HG03064 (cell line): ENCODE measurements around the gene FAAH.

Experiments
- ATAC-seq: cut with Tn5 transposase; IDR thresholded peaks from one replicate; pipeline ENCODE4 v1.9.1; 2021; ENCODE audit warnings: low read depth; ENCODE audit not compliant: unreplicated experiment

Gene FAAH

GRCh38 chr1:46400421-46400820 lies 6.3 kb downstream of the FAAH start:
- ATAC-seq, result no peak

GRCh38 chr1:46401154-46401913 lies 7.2 kb downstream of the FAAH start:
- ATAC-seq, result no peak

GRCh38 chr1:46401964-46402626 lies 8.0 kb downstream of the FAAH start:
- ATAC-seq, result no peak

GRCh38 chr1:46403916-46404315 lies 9.8 kb downstream of the FAAH start:
- no peak for ATAC-seq

GRCh38 chr1:46404482-46405196 lies 10.5 kb downstream of the FAAH start:
- no peak for ATAC-seq

GRCh38 chr1:46405197-46405555 lies 11.1 kb downstream of the FAAH start:
- no peak for ATAC-seq

GRCh38 chr1:46405724-46406123 lies 11.6 kb downstream of the FAAH start:
- no peak for ATAC-seq

GRCh38 chr1:46406881-46407608 lies 12.9 kb downstream of the FAAH start:
- no peak for ATAC-seq

GRCh38 chr1:46407636-46408035 lies 13.5 kb downstream of the FAAH start:
- no peak for ATAC-seq

- ATAC-seq, result no peak
These were observed 14.4 kb downstream of the FAAH start for GRCh38 chr1:46408356-46409062.

GRCh38 chr1:46409063-46409372 lies 14.9 kb downstream of the FAAH start:
- no peak for ATAC-seq

- ATAC-seq, result no peak
These were observed 16.3 kb downstream of the FAAH start for GRCh38 chr1:46410156-46411009.

GRCh38 chr1:46411010-46411405 lies 16.9 kb downstream of the FAAH start:
- no peak for ATAC-seq

- ATAC-seq, result no peak
These were observed 17.7 kb downstream of the FAAH start for GRCh38 chr1:46411601-46412341.

- no peak for ATAC-seq
These were observed 18.9 kb downstream of the FAAH start for GRCh38 chr1:46412893-46413595.

- no peak for ATAC-seq
These were observed 19.5 kb downstream of the FAAH start for GRCh38 chr1:46413596-46413985.

- ATAC-seq, result no peak
These were observed 21.4 kb downstream of the FAAH start for GRCh38 chr1:46415514-46415913.

- ATAC-seq, result no peak
These were observed 24.9 kb downstream of the FAAH start for GRCh38 chr1:46418976-46419375.
